H1 (cell line): ENCODE data around the gene FGF23. TPM values are rescaled to one million over a fixed set of nuclear protein-coding genes. Genes with fewer than 3 reads are reported as not detected.

ENCODE experiments used
- CHD1 ChIP-seq: IDR thresholded peaks from 2 replicates; pipeline ENCODE4 v1.6.1; 2012; ENCODE audit warnings: low read depth, low read length, improper control_type of control experiment
- CREB1 ChIP-seq: IDR thresholded peaks from 2 replicates; pipeline ENCODE4 v1.6.1; 2012; ENCODE audit warnings: inconsistent platforms
- E2F6 ChIP-seq: IDR thresholded peaks from 2 replicates; pipeline ENCODE4 v1.6.1; 2012; ENCODE audit warnings: inconsistent platforms
- EP300 ChIP-seq, 2 experiments: IDR thresholded peaks; 1 replicate in 1 of 2; 2 replicates in 1 of 2; pipeline ENCODE4 v1.6.1; 2011 to 2012; ENCODE audit warnings: low read depth in 2 of 2, low read length in 2 of 2, mild to moderate bottlenecking in 2 of 2, borderline replicate concordance in 1 of 2, inconsistent platforms in 1 of 2, moderate library complexity in 1 of 2
- GTF2F1 ChIP-seq: IDR thresholded peaks from 2 replicates; pipeline ENCODE4 v1.6.1; 2012; ENCODE audit warnings: low read depth, low read length, improper control_type of control experiment, borderline replicate concordance
- HDAC2 ChIP-seq, 2 experiments: fragments of 300-600 bp in 1 of 2; sonication (generic) in 1 of 2; IDR thresholded peaks; 2 replicates each; pipeline ENCODE4 v1.6.1; 2011 to 2012; ENCODE audit warnings: low read depth in 2 of 2, low read length in 2 of 2, mild to moderate bottlenecking in 2 of 2, moderate library complexity in 2 of 2, borderline replicate concordance in 1 of 2, inconsistent platforms in 1 of 2
- KDM4A ChIP-seq: IDR thresholded peaks from one replicate; pipeline ENCODE4 v1.7.1; 2012; ENCODE audit warnings: low read depth, mild to moderate bottlenecking, moderate library complexity, low read length, inconsistent platforms; ENCODE audit not compliant: severe bottlenecking
- KDM5A ChIP-seq: fragments of 200-600 bp; IDR thresholded peaks from 2 replicates; pipeline ENCODE4 v1.7.1; 2012; ENCODE audit warnings: mild to moderate bottlenecking, low read length, inconsistent platforms, mixed read lengths
- MAFK ChIP-seq: IDR thresholded peaks from 2 replicates; pipeline ENCODE4 v1.6.1; 2012; ENCODE audit warnings: low read depth, mild to moderate bottlenecking, improper control_type of control experiment, low read length
- NRF1 ChIP-seq: IDR thresholded peaks from 2 replicates; pipeline ENCODE4 v1.6.1; 2011; ENCODE audit warnings: mild to moderate bottlenecking, low read depth, low read length, improper control_type of control experiment
- RBBP5 ChIP-seq: IDR thresholded peaks from 2 replicates; pipeline ENCODE4 v1.7.1; 2012; ENCODE audit warnings: low read depth, mild to moderate bottlenecking, inconsistent platforms, low read length, moderate library complexity, borderline replicate concordance
- SIN3A ChIP-seq, 2 experiments: IDR thresholded peaks in 1 of 2; conservative IDR thresholded peaks in 1 of 2; 2 replicates each; pipeline ENCODE4 v1.6.1; 2011 to 2012; ENCODE audit warnings: low read length in 2 of 2, improper control_type of control experiment in 1 of 2, low read depth in 1 of 2, mild to moderate bottlenecking in 1 of 2
- SRF ChIP-seq: IDR thresholded peaks from 2 replicates; pipeline ENCODE4 v1.6.1; 2011; ENCODE audit warnings: mild to moderate bottlenecking, low read depth, low read length, moderate library complexity
- TBP ChIP-seq: IDR thresholded peaks from 2 replicates; pipeline ENCODE4 v1.6.1; 2011; ENCODE audit warnings: low read depth, low read length, improper control_type of control experiment
- polyA plus RNA-seq, 7 experiments: library from polyadenylated mRNA; depleted of rRNA in 3 of 7; stranded (reverse) in 5 of 7; unstranded in 2 of 7; fragments of >200 nt in 5 of 7; fragments of 200-250 nt in 2 of 7; gene quantifications; 1 replicate in 5 of 7; 2 replicates in 1 of 7; 4 replicates in 1 of 7; pipeline versions ENCODE4 v1.2.1 to v1.2.3, GENCODE V29; 2011 to 2013; ENCODE audit warnings: missing spikeins in 2 of 7, mixed read lengths in 2 of 7
- total RNA-seq: library from RNA; stranded (reverse); fragmentation: NEBNext Ultra II Directional; extraction: Animal tissue kit (Norgen Biotek cat#: 25700); gene quantifications from 2 replicates; pipeline ENCODE4 v1.2.1, GENCODE V29; 2021
- TF ChIP-seq, protein P1 (sequence below): IDR thresholded peaks from 2 replicates; pipeline ENCODE4 v1.6.1; 2012; ENCODE audit warnings: inconsistent platforms

The FGF23 gene
- total and polyA plus RNA-seq, 2 of the 8 experiments (the other 6 are each of a cell fraction or from before 2014, with no cell fraction given), result 0.35 to 0.67 TPM

DNA sequence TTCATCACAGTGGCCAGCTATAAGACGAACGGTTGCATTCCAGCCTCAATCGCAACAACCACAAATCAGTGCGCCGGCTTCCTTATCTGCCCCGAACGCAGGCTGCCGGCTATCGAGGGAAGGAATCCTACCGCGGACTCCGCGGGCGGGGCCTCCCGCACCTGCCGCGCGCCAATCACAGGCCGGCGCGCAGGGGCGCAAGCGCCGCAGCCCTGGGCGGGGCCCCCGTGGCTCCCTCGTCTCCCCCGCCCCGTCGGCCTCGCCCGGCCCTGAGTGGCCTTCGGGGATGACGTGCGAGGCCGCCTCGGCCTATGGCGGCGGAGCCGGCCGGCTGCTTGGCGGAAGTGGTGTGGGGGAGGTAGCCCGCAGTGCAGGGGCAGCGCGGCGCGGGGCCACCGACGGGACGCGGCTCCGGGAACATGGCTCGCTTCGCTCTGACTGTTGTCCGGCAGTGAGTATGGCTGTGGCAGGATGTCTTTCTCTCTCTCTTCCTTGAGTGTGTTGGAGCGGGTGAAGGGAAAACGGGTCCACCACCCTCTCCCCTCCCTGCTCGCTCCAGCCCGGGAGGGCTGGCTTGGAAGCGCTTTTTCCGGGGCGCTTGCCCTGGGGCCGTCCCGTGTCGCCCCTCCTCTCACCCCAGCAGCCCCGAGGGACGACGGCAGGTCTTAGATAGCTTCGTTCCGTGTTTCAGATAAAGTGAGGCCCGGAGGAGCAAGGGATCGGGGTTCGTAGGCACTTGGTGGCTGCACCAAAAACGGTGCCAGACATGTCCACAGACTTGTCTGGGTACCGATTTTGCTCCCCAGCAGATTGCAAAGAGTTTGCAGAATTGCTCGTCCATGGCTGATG lies 58.4 kb downstream of the FGF23 start, which contains the start of gene TIGAR (continued):
- peak in 1 of 2 experiments; percentile 84; a peak in 1 of 4 replicates for TF ChIP-seq SIN3A (conservative IDR thresholded peaks at IDR 0.05 in 1 of 2, IDR thresholded peaks at IDR 0.05 in 1 of 2; ENCODE audit: low read depth in 1 of 2, low read length in 2 of 2)
- peak; percentile 92 for TF ChIP-seq CREB1
- no peak for TF ChIP-seq MAFK
- TF ChIP-seq E2F6, result peak; percentile 31; the same call in 1 of the 2 replicates
- peak; percentile 76 for TF ChIP-seq TBP
- TF ChIP-seq KDM5A, result 0 out of 2 replicates have a peak, but pooled peaks have one; percentile 40
- no peak for TF ChIP-seq SRF
- no peak for TF ChIP-seq CHD1
- peak in 1 of 2 experiments; percentile 16; a peak in 1 of 3 replicates for TF ChIP-seq EP300 (IDR thresholded peaks at IDR 0.05; ENCODE audit: borderline replicate concordance in 1 of 2, low read depth in 2 of 2, low read length in 2 of 2)
- peak; percentile 53 for TF ChIP-seq NRF1
- peak; percentile 85 for TF ChIP-seq RBBP5
- TF ChIP-seq KDM4A, result peak; percentile 91
- TF ChIP-seq GTF2F1, result peak; percentile 65; the same call in 1 of the 2 replicates
- TF ChIP-seq HDAC2 (IDR thresholded peaks at IDR 0.05; ENCODE audit: borderline replicate concordance in 1 of 2, low read depth in 2 of 2, low read length in 2 of 2), result peak in 1 of 2 experiments; percentile 74; a peak in 1 of 4 replicates
- TF ChIP-seq, protein P1, sequence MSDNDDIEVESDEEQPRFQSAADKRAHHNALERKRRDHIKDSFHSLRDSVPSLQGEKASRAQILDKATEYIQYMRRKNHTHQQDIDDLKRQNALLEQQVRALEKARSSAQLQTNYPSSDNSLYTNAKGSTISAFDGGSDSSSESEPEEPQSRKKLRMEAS, result peak; percentile 74
